ENCODE results near the gene HNRNPH3.
"Not testable (repeated sequence)": the region's sequence is repeated elsewhere in the genome, so short reads cannot be mapped to it uniquely, and the experiment has no call there.

The HNRNPH3 gene

GRCh38 chr10:68315582-68315981 lies 16.3 kb upstream of the HNRNPH3 start:
- no peak for DNase-seq (ENCODE audit: low read depth)
- H3K4me3 ChIP-seq (ENCODE audit: control insufficient read depth, low read depth, low read length) = no peak overlapping the region
- no peak for TF ChIP-seq CTCF (IDR thresholded peaks at IDR 0.05; ENCODE audit: control insufficient read depth, insufficient read depth, low read depth, low read length, missing control alignments)

- no peak for TF ChIP-seq CTCF (IDR thresholded peaks at IDR 0.05; ENCODE audit: control insufficient read depth, insufficient read depth, low read depth, low read length, missing control alignments)
- DNase-seq (ENCODE audit: low read depth) = no peak
- H3K4me3 ChIP-seq (ENCODE audit: control insufficient read depth, low read depth, low read length) = no peak overlapping the region
These were observed 13.4 kb upstream of the HNRNPH3 start for GRCh38 chr10:68318331-68319059.

GRCh38 chr10:68324396-68324795 lies 7.5 kb upstream of the HNRNPH3 start:
- not testable (repeated sequence) for H3K4me3 ChIP-seq (ENCODE audit: control insufficient read depth, low read depth, low read length); DNase-seq (ENCODE audit: low read depth)

DNA sequence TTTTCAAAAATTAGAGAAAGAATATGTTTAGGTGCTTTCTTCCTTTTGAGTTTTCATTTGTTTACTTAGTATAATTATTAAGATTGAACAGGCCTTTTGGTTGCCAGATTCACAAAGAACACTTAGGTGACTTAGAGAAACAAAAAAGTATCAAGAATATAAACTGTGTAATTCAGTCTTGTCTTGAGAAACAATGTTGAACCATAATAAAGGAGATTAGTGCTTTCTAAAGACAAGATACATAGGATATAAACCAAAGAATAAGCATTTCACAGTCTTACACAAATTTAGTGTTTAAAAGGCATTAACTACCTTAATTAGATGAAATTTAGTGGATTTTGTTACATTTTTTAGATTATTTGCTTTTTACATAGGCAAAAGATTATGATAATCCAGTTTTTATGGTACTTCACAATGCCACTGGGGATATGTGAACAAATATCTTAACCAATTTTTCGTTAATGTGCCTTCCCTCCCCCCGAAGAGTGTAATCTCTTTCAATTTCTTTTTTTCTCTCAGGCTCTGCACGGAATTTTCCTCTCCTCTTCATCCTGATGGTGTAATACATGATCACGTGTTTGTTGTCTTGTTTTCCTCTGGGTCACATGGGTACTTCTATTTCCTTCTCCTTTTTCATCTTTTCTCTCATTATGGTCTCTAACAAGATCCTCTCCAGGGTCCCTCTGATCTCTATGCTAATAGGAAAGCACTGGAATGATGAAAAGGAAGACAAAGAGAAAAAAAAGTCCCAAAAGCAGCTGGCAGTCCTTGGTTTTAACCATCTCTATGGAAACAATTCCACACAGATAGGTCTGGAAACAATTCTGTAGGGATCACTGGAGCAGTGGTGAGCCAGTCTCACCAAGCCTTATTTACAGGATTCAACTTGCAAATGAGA lies 3.7 kb upstream of the HNRNPH3 start:
- no peak for TF ChIP-seq CTCF (IDR thresholded peaks at IDR 0.05; ENCODE audit: control insufficient read depth, insufficient read depth, low read depth, low read length, missing control alignments)
- peak; percentile 33 for DNase-seq (ENCODE audit: low read depth)
- H3K4me3 ChIP-seq (ENCODE audit: control insufficient read depth, low read depth, low read length) = no peak overlapping the region; the same call in 1 of the 2 replicates

- TF ChIP-seq CTCF (IDR thresholded peaks at IDR 0.05; ENCODE audit: control insufficient read depth, insufficient read depth, low read depth, low read length, missing control alignments) = no peak
- DNase-seq (ENCODE audit: low read depth) = no peak
- no peak overlapping the region for H3K4me3 ChIP-seq (ENCODE audit: control insufficient read depth, low read depth, low read length)
These were observed 2.4 kb upstream of the HNRNPH3 start for GRCh38 chr10:68329506-68329861.

GRCh38 chr10:68330852-68331454 lies 911 bp upstream of the HNRNPH3 start:
- no peak for TF ChIP-seq CTCF (IDR thresholded peaks at IDR 0.05; ENCODE audit: control insufficient read depth, insufficient read depth, low read depth, low read length, missing control alignments)
- H3K4me3 ChIP-seq (ENCODE audit: control insufficient read depth, low read depth, low read length) = peak overlapping the region; percentile 72
- DNase-seq (ENCODE audit: low read depth) = no peak

Measured in AG09309 (cell line).